Tongue (tissue), 2 donors: ENCODE data around the gene XXYLT1. TPM values are rescaled to one million over a fixed set of nuclear protein-coding genes. Genes with fewer than 3 reads are reported as not detected.
A peak's percentile ranks its signal among the peaks of the same experiment; 100 is the strongest.
"Not testable (repeated sequence)": the region's sequence is repeated elsewhere in the genome, so short reads cannot be mapped to it uniquely, and the experiment has no call there.

ENCODE experiments used
- DNase-seq: peaks from one replicate; pipeline ENCODE4 v3.0.0-alpha.2; 2015
- total RNA-seq: library from RNA; depleted of rRNA; stranded (reverse); fragments of >200 nt; gene quantifications from one replicate; pipeline ENCODE4 v1.2.3, GENCODE V29; 2014

XXYLT1 gene
- total RNA-seq, 1 donor from 2014 or later = 29.5 TPM

- no peak for DNase-seq
Observed at GRCh38 chr3:195112361-195112791, 158.6 kb downstream of the XXYLT1 start.

GRCh38 chr3:195111766-195112165, 159.2 kb downstream of the XXYLT1 start:
- DNase-seq = no peak

- no peak for DNase-seq
Observed at GRCh38 chr3:195111319-195111705, 159.6 kb downstream of the XXYLT1 start.

GRCh38 chr3:195110647-195111318, 160.2 kb downstream of the XXYLT1 start:
- peak; percentile 61 for DNase-seq

GRCh38 chr3:195109098-195109657, 161.8 kb downstream of the XXYLT1 start:
- DNase-seq = no peak

- DNase-seq = no peak
Observed at GRCh38 chr3:195107593-195107992, 163.4 kb downstream of the XXYLT1 start.

GRCh38 chr3:195107031-195107430, 163.9 kb downstream of the XXYLT1 start:
- not testable (repeated sequence) for DNase-seq

- peak; percentile 79 for DNase-seq
Observed at GRCh38 chr3:195106418-195106906, 164.5 kb downstream of the XXYLT1 start.

GRCh38 chr3:195105841-195106417, 165.0 kb downstream of the XXYLT1 start:
- DNase-seq = no peak

GRCh38 chr3:195105389-195105788, 165.6 kb downstream of the XXYLT1 start:
- peak; percentile 27 for DNase-seq

- DNase-seq = no peak
Observed at GRCh38 chr3:195104340-195104739, 166.6 kb downstream of the XXYLT1 start.

- DNase-seq = no peak
Observed at GRCh38 chr3:195103623-195104022, 167.3 kb downstream of the XXYLT1 start.

GRCh38 chr3:195102609-195103467, 168.1 kb downstream of the XXYLT1 start:
- DNase-seq = no peak

- no peak for DNase-seq
Observed at GRCh38 chr3:195101927-195102608, 168.9 kb downstream of the XXYLT1 start.

- DNase-seq = no peak
Observed at GRCh38 chr3:195101001-195101583, 169.9 kb downstream of the XXYLT1 start.

- no peak for DNase-seq
Observed at GRCh38 chr3:195099951-195100785, 170.8 kb downstream of the XXYLT1 start.

- no peak for DNase-seq
Observed at GRCh38 chr3:195098741-195099525, 172.0 kb downstream of the XXYLT1 start.

- DNase-seq = no peak
Observed at GRCh38 chr3:195097331-195098255, 173.4 kb downstream of the XXYLT1 start.
